ENCODE data around the gene BAK1.
A peak's percentile ranks its signal among the peaks of the same experiment; 100 is the strongest.
"Not testable (repeated sequence)": the region's sequence is repeated elsewhere in the genome, so short reads cannot be mapped to it uniquely, and the experiment has no call there.

The BAK1 gene

GRCh38 chr6:33551538-33551937, 28.5 kb downstream of the BAK1 start:
- DNase-seq (ENCODE audit: low spot score): no peak

GRCh38 chr6:33549896-33550295, 30.2 kb downstream of the BAK1 start:
- no peak for DNase-seq (ENCODE audit: low spot score)

- DNase-seq (ENCODE audit: low spot score): no peak
Measured at GRCh38 chr6:33549196-33549595, 30.9 kb downstream of the BAK1 start.

- DNase-seq (ENCODE audit: low spot score): no peak
Measured at GRCh38 chr6:33547499-33547898, 32.6 kb downstream of the BAK1 start.

GRCh38 chr6:33546766-33547165, 33.3 kb downstream of the BAK1 start:
- DNase-seq (ENCODE audit: low spot score): no peak

GRCh38 chr6:33545292-33545691, 34.8 kb downstream of the BAK1 start:
- DNase-seq (ENCODE audit: low spot score): not testable (repeated sequence)

- DNase-seq (ENCODE audit: low spot score): no peak
Measured at GRCh38 chr6:33543116-33543515, 37.0 kb downstream of the BAK1 start.

GRCh38 chr6:33540768-33541167, 39.3 kb downstream of the BAK1 start:
- DNase-seq (ENCODE audit: low spot score): no peak

GRCh38 chr6:33534702-33535101, 45.4 kb downstream of the BAK1 start:
- no peak for DNase-seq (ENCODE audit: low spot score)

GRCh38 chr6:33533163-33533869, 46.8 kb downstream of the BAK1 start:
- peak; percentile 56 for DNase-seq (ENCODE audit: low spot score)

GRCh38 chr6:33532431-33532830, 47.6 kb downstream of the BAK1 start:
- DNase-seq (ENCODE audit: low spot score): not testable (repeated sequence)

- not testable (repeated sequence) for DNase-seq (ENCODE audit: low spot score)
Measured at GRCh38 chr6:33530617-33531016, 49.5 kb downstream of the BAK1 start.

All from CD4-positive, alpha-beta T cell treated with Interleukin-15 for 4 hours (primary cell).